Duodenal mucosa (tissue), 2 donors: ENCODE results near the gene FBXO38.

Experiments used
- H3K27ac ChIP-seq: one replicate; pipeline ENCODE4 v1.7.0; 2013; ENCODE audit warnings: low read depth, low read length
- H3K27me3 ChIP-seq, 2 donors: one replicate each; pipeline ENCODE4 v1.7.0; 2013; ENCODE audit warnings: low read length in 2 of 2, control low read depth in 1 of 2; ENCODE audit not compliant: insufficient read depth in 2 of 2, control insufficient read depth in 1 of 2
- H3K36me3 ChIP-seq, 2 donors: one replicate each; pipeline ENCODE4 v1.7.0; 2013; ENCODE audit warnings: low read length in 2 of 2, control low read depth in 1 of 2; ENCODE audit not compliant: insufficient read depth in 2 of 2, control insufficient read depth in 1 of 2
- H3K4me1 ChIP-seq, 2 donors: one replicate each; pipeline ENCODE4 v1.7.0; 2013; ENCODE audit warnings: low read length in 2 of 2, control low read depth in 1 of 2; ENCODE audit not compliant: insufficient read depth in 2 of 2, control insufficient read depth in 1 of 2
- H3K4me3 ChIP-seq, 2 donors: one replicate each; pipeline ENCODE4 v1.7.0; 2013; ENCODE audit warnings: low read length in 2 of 2, low read depth in 1 of 2
- H3K9ac ChIP-seq, 2 donors: one replicate each; pipeline ENCODE4 v1.7.0; 2013; ENCODE audit warnings: low read length in 2 of 2, low read depth in 1 of 2
- H3K9me3 ChIP-seq, 2 donors: one replicate each; pipeline ENCODE4 v1.7.0; 2013; ENCODE audit warnings: low read length in 2 of 2, control low read depth in 1 of 2; ENCODE audit not compliant: control insufficient read depth in 1 of 2

The FBXO38 gene

DNA sequence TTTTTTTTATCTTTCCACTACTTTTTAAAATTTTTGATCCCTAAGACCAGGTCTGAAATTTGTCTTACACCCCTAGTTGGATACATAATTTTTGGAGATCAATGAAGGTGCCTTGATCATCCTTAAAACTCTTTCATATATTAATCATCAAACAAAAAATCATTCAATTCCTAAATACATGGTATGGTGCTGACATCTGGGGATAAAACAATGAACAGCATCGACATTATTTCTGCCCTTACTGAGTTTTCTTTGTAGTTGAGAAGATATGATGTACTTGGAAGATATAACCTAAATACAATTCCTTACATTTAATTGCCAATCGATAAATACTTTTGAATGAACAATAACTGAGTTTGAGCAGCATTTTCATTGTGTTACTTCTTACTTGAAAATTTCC lies 30.1 kb upstream of the FBXO38 start:
- H3K4me1 ChIP-seq = no peaks in the 10 kb centered on the region
- H3K27me3 ChIP-seq = no peaks in the 10 kb centered on the region
- H3K9ac ChIP-seq = no peak overlapping the region
- no peak overlapping the region for H3K27ac ChIP-seq
- H3K4me3 ChIP-seq = no peak overlapping the region
- H3K36me3 ChIP-seq = no peaks in the 10 kb centered on the region
- H3K9me3 ChIP-seq = no peaks in the 10 kb centered on the region

DNA sequence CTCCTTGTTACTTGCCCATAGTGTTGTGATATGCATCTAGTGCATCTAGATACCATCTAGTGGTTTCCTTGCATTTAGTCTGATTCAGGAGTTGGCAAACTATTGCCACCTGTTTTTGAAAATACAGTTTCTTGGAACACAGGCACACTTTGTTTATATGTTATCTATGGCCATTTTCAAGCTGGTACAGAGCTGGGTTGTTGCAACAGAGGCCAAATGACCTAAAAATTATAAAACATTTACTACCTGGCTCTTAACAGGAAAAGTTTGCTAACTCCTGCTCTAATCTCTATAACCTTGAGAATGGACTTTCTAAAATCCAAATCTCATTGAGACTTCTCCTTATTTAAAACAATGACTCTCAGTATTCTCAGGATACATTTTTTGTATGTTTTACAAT lies 19.4 kb upstream of the FBXO38 start:
- no peak overlapping the region for H3K27ac ChIP-seq
- no peak overlapping the region for H3K4me3 ChIP-seq
- H3K36me3 ChIP-seq = no peaks in the 10 kb centered on the region
- no peaks in the 10 kb centered on the region for H3K4me1 ChIP-seq
- H3K9me3 ChIP-seq = peaks cover 0 to 11% of the 10 kb centered on the region in 2 donors
- no peaks in the 10 kb centered on the region for H3K27me3 ChIP-seq
- no peak overlapping the region for H3K9ac ChIP-seq

DNA sequence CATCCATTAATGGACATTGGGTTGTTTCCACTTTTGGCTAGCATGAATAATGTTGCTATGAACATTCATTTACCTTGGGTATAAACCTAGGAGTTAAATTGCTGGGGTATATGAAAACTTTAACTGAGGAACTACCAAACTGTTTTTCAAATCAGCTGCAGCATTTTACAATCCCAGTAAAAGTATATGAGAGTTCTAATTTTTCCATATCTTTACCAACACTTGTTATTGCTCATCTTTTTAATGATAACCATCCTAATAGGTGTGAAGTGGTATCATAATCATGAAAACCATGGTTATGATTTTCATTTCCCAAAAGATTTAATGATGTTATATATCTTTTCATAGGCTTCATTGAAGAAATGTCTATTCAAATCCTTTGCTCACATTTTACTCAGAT lies 15.5 kb upstream of the FBXO38 start:
- Histone ChIP-seq H3K9ac (no peak overlapping the region), H3K27me3 (no peaks in the 10 kb centered on the region), H3K4me3 (no peak overlapping the region), H3K4me1 (no peaks in the 10 kb centered on the region), H3K36me3 (no peaks in the 10 kb centered on the region), H3K27ac (no peak overlapping the region), H3K9me3 (peaks cover 0 to 11% of the 10 kb centered on the region in 2 donors)

DNA sequence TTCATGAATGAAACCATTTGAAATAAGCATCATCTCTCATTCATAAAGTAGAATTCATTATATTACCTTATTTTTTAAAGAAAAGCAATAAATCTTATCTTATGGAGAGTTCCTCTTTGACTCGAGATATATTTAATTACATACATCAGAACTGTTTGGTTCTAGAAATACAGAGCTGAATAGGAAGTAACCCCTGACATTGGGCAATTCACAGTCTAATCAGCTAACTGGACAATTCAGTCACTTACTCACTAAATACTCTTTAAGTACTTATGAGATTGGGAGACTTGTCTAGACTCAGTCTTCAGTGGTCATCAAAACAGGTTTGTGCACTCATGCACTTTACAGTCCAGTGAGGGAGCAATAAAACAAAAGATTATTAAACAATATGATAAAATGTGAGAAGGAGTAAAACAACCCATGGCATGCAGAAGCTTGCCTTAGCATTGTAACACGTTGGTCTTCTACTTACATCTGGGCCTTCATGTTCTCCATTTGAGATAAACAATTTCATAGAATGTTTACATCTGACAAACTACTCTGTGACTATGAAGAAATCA lies 11.5 kb upstream of the FBXO38 start:
- no peak overlapping the region for H3K4me3 ChIP-seq
- no peaks in the 10 kb centered on the region for H3K36me3 ChIP-seq
- no peaks in the 10 kb centered on the region for H3K27me3 ChIP-seq
- H3K27ac ChIP-seq = no peak overlapping the region
- peaks cover 0 to 11% of the 10 kb centered on the region in 2 donors for H3K9me3 ChIP-seq
- no peak overlapping the region for H3K9ac ChIP-seq
- H3K4me1 ChIP-seq = no peaks in the 10 kb centered on the region

DNA sequence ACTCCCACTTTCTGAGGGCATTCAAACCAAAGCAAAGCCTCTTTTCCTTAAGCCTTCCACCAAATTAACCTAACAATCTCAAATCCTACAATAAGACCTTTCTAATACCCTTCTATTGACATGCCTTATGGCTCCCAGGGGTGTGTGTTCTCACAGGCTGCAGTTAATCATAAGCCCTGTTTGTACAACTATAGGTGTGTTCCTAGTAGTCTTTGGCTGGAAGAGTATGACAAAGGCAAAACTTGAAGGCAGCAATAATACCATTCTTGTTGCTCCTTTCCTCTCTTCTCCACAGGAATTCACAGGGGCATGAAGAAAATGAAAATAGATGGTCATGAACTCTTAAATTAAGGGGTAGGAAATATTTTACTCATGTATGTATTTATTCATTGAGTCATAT lies 10.9 kb upstream of the FBXO38 start:
- Histone ChIP-seq H3K27me3 (no peaks in the 10 kb centered on the region), H3K27ac (no peak overlapping the region), H3K36me3 (no peaks in the 10 kb centered on the region), H3K4me3 (no peak overlapping the region), H3K9ac (no peak overlapping the region), H3K4me1 (no peaks in the 10 kb centered on the region), H3K9me3 (peaks cover 0 to 11% of the 10 kb centered on the region in 2 donors)

DNA sequence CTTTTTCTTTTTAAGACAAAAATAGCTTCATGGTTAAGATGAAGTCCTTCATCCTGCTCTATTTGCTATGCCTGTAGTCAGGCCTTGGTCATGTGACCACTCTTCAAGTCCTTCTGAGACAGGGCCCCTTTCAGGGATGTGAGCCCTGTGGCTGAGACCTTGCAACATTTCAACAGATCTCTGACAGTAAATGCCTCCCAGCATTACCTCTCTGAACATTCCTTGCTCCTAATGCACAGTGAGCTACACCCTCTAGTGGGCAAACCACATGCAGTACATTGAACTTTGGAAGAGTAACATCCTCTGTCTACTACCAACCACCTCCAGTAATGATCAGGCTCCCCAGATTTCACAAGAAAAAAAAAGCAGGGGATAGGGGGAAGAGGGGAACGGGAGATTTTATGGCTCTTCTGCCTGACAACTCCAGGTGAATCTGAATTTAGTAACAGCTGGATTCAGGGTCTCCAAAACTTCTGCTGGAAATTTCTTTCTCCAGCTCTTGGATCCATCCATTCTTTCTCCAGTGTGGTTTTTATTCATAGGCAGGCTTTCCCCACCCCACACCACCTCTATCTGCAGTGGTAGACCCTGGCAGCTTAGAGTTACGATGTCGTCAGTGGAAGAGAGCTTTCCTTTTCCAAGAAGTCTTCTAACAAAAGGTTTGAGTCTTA lies 8.9 kb upstream of the FBXO38 start:
- Histone ChIP-seq H3K9ac (no peak overlapping the region), H3K4me1 (no peaks in the 10 kb centered on the region), H3K36me3 (no peaks in the 10 kb centered on the region), H3K9me3 (peaks cover 0 to 6% of the 10 kb centered on the region in 2 donors), H3K27me3 (no peaks in the 10 kb centered on the region), H3K27ac (no peak overlapping the region), H3K4me3 (no peak overlapping the region)

DNA sequence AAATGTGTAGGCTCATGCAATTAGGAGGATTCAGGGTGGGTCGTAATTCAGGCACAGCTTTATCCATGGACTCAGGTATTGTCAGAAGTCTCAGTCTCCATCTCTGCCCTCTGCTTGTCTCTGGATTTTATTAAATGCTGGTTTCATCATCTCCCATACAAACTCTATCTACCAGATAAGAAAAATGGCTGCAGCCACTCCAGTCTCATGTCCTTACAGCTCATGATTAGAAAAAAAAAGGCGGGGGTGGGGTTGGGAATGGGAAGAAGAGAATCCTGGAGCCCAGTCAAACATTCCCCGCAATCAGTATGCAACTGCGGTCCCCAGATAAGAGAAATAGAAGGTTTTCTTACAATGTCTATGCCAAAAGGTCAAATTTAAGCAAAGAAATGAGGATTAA lies 7.6 kb upstream of the FBXO38 start:
- no peaks in the 10 kb centered on the region for H3K27me3 ChIP-seq
- no peaks in the 10 kb centered on the region for H3K4me1 ChIP-seq
- no peak overlapping the region for H3K27ac ChIP-seq
- no peak overlapping the region for H3K9ac ChIP-seq
- no peaks in the 10 kb centered on the region for H3K36me3 ChIP-seq
- no peak overlapping the region for H3K4me3 ChIP-seq
- peaks cover 0 to 6% of the 10 kb centered on the region in 2 donors for H3K9me3 ChIP-seq

DNA sequence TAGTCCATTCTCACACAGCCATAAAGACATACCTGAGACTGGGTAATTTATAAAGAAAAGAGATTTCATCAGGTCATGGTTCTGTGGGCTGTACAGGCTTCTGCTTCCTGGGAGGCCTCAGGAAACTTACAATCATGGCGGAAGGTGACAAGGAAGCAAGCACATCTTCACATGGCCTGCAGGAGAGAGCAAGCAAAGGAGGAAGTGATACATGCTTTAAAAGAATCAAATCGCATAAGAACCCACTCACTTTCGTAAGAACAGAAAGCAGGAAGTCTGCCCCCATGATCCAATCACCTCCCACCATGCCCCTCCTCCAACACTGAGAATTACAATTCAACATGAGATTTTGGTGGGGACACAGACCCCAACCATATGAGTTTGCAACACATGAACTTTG lies 5.1 kb upstream of the FBXO38 start:
- Histone ChIP-seq H3K36me3 (no peaks in the 10 kb centered on the region), H3K9me3 (peaks cover 0 to 6% of the 10 kb centered on the region in 2 donors), H3K27ac (no peak overlapping the region), H3K4me1 (peaks cover 0 to 6% of the 10 kb centered on the region in 2 donors), H3K4me3 (no peak overlapping the region), H3K9ac (no peak overlapping the region), H3K27me3 (no peaks in the 10 kb centered on the region)

DNA sequence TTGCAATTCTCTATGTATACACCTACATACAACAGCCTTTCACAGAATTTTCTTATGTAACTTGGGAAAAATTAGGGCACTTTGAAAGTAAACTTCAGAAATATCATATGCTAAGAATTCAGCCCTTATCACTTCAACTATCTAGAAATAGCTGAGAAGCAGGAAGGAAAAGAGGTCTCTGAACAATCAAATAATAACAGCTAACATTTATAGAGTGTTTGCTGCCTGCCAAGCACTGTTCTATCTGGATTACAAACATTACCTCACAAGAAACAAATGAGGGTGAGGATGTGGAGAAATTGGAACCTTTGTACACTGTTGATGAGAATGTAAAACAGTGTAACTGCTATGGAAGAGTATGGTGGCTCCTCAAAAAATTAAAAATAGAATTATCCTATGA lies 4.4 kb upstream of the FBXO38 start:
- no peaks in the 10 kb centered on the region for H3K27me3 ChIP-seq
- no peak overlapping the region for H3K27ac ChIP-seq
- no peak overlapping the region for H3K9ac ChIP-seq
- peaks cover 0 to 6% of the 10 kb centered on the region in 2 donors for H3K9me3 ChIP-seq
- no peak overlapping the region for H3K4me3 ChIP-seq
- H3K36me3 ChIP-seq = no peaks in the 10 kb centered on the region
- H3K4me1 ChIP-seq = peaks cover 2 to 6% of the 10 kb centered on the region in 2 donors

DNA sequence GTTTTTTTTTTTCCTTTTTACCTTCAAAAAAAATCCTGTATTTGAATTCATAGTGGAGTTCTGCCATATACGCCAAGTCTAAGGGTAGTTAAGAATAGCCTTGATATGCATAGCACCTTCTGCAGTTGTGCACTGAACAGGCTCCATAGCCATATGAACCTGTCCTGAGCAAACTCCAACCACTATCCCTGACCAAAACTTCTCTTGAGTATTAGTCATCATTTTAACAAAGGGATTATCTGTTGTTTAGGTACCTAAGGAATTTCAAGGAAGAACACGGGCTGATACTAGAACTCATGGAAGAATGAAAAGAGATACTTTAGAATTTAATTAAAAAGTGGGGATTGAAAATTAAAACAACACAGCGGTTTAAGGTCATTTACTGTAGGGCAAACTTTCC lies 1.9 kb upstream of the FBXO38 start:
- Histone ChIP-seq H3K27ac (no peak overlapping the region), H3K4me3 (no peak overlapping the region), H3K9ac (no peak overlapping the region), H3K9me3 (peaks cover 0 to 6% of the 10 kb centered on the region in 2 donors), H3K27me3 (no peaks in the 10 kb centered on the region), H3K36me3 (no peaks in the 10 kb centered on the region), H3K4me1 (peaks cover 19 to 26% of the 10 kb centered on the region in 2 donors)
